Measurements from ENCODE around the gene OLFML1. TPM values are rescaled to one million over a fixed set of nuclear protein-coding genes. Genes with fewer than 3 reads are reported as not detected.
"Not testable (repeated sequence)": the region's sequence is repeated elsewhere in the genome, so short reads cannot be mapped to it uniquely, and the experiment has no call there.

Gene OLFML1
- total RNA-seq, 1 experiment from 2014 or later = not detected

DNA sequence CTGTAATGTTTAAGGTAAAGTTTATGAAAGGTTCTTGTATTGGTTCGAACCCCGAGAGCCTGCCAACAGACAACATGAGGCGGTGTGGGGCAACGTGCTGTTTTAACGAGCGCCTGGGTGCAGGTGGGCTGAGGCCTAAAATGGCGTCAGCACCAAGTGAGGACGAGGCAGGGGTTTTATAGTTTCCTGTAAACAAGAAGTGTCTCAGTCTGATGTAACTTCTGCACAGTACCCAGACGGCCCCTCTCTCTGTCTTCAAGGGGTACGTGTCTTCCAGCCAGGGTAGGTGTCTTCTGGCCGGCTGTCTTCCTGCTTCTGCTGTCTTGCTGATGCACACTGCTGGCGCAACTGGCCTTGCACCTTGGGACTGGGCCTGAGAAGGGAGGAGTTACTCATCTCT, 31.2 kb downstream of the OLFML1 start:
- Histone ChIP-seq H3K4me1 (ENCODE audit: insufficient read depth, low read length) (no peaks in the 10 kb centered on the region), H3T11ph (ENCODE audit: low read length) (no peak overlapping the region), H3K9ac (ENCODE audit: extremely low read depth, insufficient read length, low read length) (no peak overlapping the region), H3K79me2 (ENCODE audit: insufficient read depth, low read length) (no peaks in the 10 kb centered on the region), H4K8ac (replicated peaks; ENCODE audit: insufficient read length, low read depth, low read length) (no peak overlapping the region), H3K14ac (ENCODE audit: insufficient read depth, low read length) (no peak overlapping the region), H3K4ac (ENCODE audit: low read depth, low read length) (no peak overlapping the region), H3K23me2 (ENCODE audit: insufficient read length, low read depth, low read length, poor library complexity, severe bottlenecking) (peaks cover 14% of the 10 kb centered on the region), H4K20me1 (ENCODE audit: control insufficient read depth, insufficient read depth, insufficient read length) (no peaks in the 10 kb centered on the region), H3K23ac (ENCODE audit: insufficient read length, low read depth, low read length) (no peak overlapping the region), H2BK12ac (ENCODE audit: insufficient read length, low read depth, low read length) (no peak overlapping the region), H2BK20ac (ENCODE audit: low read depth, low read length, poor library complexity, severe bottlenecking) (no peak overlapping the region), H2AFZ (ENCODE audit: low read length) (no peak overlapping the region), H3K79me1 (ENCODE audit: insufficient read depth, low read depth, low read length, poor library complexity, severe bottlenecking) (no peaks in the 10 kb centered on the region), H3K56ac (ENCODE audit: insufficient read length, low read depth, low read length) (no peak overlapping the region), H3K27ac (ENCODE audit: insufficient read length, low read depth, low read length) (no peak overlapping the region), H2BK5ac (ENCODE audit: insufficient read length, low read length) (no peak overlapping the region), H2AK5ac (ENCODE audit: insufficient read length, low read length) (no peak overlapping the region), H3K9me3 (ENCODE audit: control insufficient read depth, low read depth, low read length) (no peaks in the 10 kb centered on the region), H3K27me3 (ENCODE audit: insufficient read depth, low read length) (peaks cover 3% of the 10 kb centered on the region; the same call in 1 of the 2 replicates), H3K18ac (ENCODE audit: insufficient read length, low read depth, low read length) (no peak overlapping the region), H3K4me2 (ENCODE audit: insufficient read depth, insufficient read length, low read length) (no peak overlapping the region), H4K91ac (ENCODE audit: insufficient read length, low read depth, low read length) (no peak overlapping the region), H4K5ac (ENCODE audit: insufficient read length, low read depth, low read length) (no peak overlapping the region), H2BK15ac (ENCODE audit: low read depth, low read length) (no peak overlapping the region), H2BK120ac (ENCODE audit: low read depth, low read length, poor library complexity, severe bottlenecking) (no peak overlapping the region)
- Mint-ChIP-seq H3K4me3 (no peak overlapping the region), H3K4me1 (peaks cover 26 to 29% of the 10 kb centered on the region in 2 experiments), H3K27ac (no peak overlapping the region), H3K36me3 (ENCODE audit: insufficient read depth in 1 of 3, low read depth in 3 of 3) (peaks cover 0 to 5% (median 0%) of the 10 kb centered on the region in 3 experiments; a peak in 2 of 7 replicates), H3K27me3 (ENCODE audit: low read depth) (peaks cover 39% of the 10 kb centered on the region), H3K9me3 (no peaks in the 10 kb centered on the region)
- no peak for DNase-seq
- TF ChIP-seq, protein P1, sequence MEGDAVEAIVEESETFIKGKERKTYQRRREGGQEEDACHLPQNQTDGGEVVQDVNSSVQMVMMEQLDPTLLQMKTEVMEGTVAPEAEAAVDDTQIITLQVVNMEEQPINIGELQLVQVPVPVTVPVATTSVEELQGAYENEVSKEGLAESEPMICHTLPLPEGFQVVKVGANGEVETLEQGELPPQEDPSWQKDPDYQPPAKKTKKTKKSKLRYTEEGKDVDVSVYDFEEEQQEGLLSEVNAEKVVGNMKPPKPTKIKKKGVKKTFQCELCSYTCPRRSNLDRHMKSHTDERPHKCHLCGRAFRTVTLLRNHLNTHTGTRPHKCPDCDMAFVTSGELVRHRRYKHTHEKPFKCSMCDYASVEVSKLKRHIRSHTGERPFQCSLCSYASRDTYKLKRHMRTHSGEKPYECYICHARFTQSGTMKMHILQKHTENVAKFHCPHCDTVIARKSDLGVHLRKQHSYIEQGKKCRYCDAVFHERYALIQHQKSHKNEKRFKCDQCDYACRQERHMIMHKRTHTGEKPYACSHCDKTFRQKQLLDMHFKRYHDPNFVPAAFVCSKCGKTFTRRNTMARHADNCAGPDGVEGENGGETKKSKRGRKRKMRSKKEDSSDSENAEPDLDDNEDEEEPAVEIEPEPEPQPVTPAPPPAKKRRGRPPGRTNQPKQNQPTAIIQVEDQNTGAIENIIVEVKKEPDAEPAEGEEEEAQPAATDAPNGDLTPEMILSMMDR (conservative IDR thresholded peaks at IDR 0.05) = no peak
- no CpG with 5 or more reads among the region's 12 CpGs for WGBS (ENCODE audit: extremely low coverage, insufficient read length, low lambda C conversion rate)

DNA sequence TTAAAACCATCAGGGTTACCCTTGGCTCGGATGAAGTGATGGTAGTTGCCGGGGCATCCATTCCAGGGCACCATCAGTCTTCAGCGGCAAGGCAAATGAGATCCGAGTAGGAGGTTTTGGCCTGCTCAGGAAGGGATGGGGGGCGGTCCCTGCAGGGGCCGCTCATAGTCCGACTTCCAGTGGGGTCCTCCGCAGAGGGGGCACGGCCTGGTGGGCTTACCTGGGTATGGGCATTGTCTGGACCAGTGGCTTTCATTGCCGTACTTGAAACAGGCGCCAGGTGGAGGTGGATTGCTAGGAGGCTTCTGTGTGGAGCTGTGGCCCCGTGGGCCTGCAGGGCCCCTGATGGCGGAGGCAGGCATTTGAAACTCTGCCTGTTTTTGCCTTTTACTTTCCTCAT, 32.4 kb downstream of the OLFML1 start:
- H3K27ac ChIP-seq (ENCODE audit: insufficient read length, low read depth, low read length); H2AK5ac ChIP-seq (ENCODE audit: insufficient read length, low read length); H2AFZ ChIP-seq (ENCODE audit: low read length); H3K56ac ChIP-seq (ENCODE audit: insufficient read length, low read depth, low read length); H2BK12ac ChIP-seq (ENCODE audit: insufficient read length, low read depth, low read length); H3K18ac ChIP-seq (ENCODE audit: insufficient read length, low read depth, low read length); H3K23ac ChIP-seq (ENCODE audit: insufficient read length, low read depth, low read length); H3K14ac ChIP-seq (ENCODE audit: insufficient read depth, low read length); H2BK15ac ChIP-seq (ENCODE audit: low read depth, low read length); H3K79me2 ChIP-seq (ENCODE audit: insufficient read depth, low read length); H3K4me3 Mint-ChIP-seq; H3K9me3 ChIP-seq (ENCODE audit: control insufficient read depth, low read depth, low read length); H4K8ac ChIP-seq (replicated peaks; ENCODE audit: insufficient read length, low read depth, low read length); H3K9me3 Mint-ChIP-seq; H4K91ac ChIP-seq (ENCODE audit: insufficient read length, low read depth, low read length); H2BK5ac ChIP-seq (ENCODE audit: insufficient read length, low read length); H3K36me3 Mint-ChIP-seq (ENCODE audit: insufficient read depth in 1 of 3, low read depth in 3 of 3); H3K79me1 ChIP-seq (ENCODE audit: insufficient read depth, low read depth, low read length, poor library complexity, severe bottlenecking); H3K9ac ChIP-seq (ENCODE audit: extremely low read depth, insufficient read length, low read length); H3K27me3 ChIP-seq (ENCODE audit: insufficient read depth, low read length); H2BK120ac ChIP-seq (ENCODE audit: low read depth, low read length, poor library complexity, severe bottlenecking); H4K5ac ChIP-seq (ENCODE audit: insufficient read length, low read depth, low read length); H3K4me1 ChIP-seq (ENCODE audit: insufficient read depth, low read length); H3K4me2 ChIP-seq (ENCODE audit: insufficient read depth, insufficient read length, low read length); DNase-seq; H2BK20ac ChIP-seq (ENCODE audit: low read depth, low read length, poor library complexity, severe bottlenecking); H3K4ac ChIP-seq (ENCODE audit: low read depth, low read length); H3T11ph ChIP-seq (ENCODE audit: low read length); H3K27ac Mint-ChIP-seq; H4K20me1 ChIP-seq (ENCODE audit: control insufficient read depth, insufficient read depth, insufficient read length): not testable (repeated sequence)
- H3K4me1 Mint-ChIP-seq = peaks cover 19 to 20% of the 10 kb centered on the region in 2 experiments
- peaks cover 34% of the 10 kb centered on the region for H3K27me3 Mint-ChIP-seq (ENCODE audit: low read depth)
- no CpG with 5 or more reads among the region's 13 CpGs for WGBS (ENCODE audit: extremely low coverage, insufficient read length, low lambda C conversion rate)
- H3K23me2 ChIP-seq (ENCODE audit: insufficient read length, low read depth, low read length, poor library complexity, severe bottlenecking) = peaks cover 14% of the 10 kb centered on the region
